GM19239 (cell line): Measurements from ENCODE around the gene ANO6.

ENCODE experiments used
- DNase-seq: peaks from one replicate; pipeline ENCODE4 v3.0.0; 2011; ENCODE audit warnings: low spot score; ENCODE audit not compliant: insufficient read length
- FAIRE-seq: peaks from 2 replicates; lab custom pipeline; 2011; peaks lifted over from hg19 to GRCh38; lab: Jason Lieb, UNC

ANO6 gene

GRCh38 chr12:45334396-45334795, 118.5 kb downstream of the ANO6 start:
- DNase-seq (no peak), FAIRE-seq (no peak)

GRCh38 chr12:45336331-45336730, 120.4 kb downstream of the ANO6 start:
- FAIRE-seq (no peak), DNase-seq (no peak)

GRCh38 chr12:45336762-45337596, 121.1 kb downstream of the ANO6 start:
- DNase-seq, result no peak
- no peak for FAIRE-seq

GRCh38 chr12:45337835-45338234, 121.9 kb downstream of the ANO6 start:
- DNase-seq, result no peak
- FAIRE-seq, result no peak

- no peak for DNase-seq
- FAIRE-seq, result no peak
Observed at GRCh38 chr12:45338272-45338671, 122.4 kb downstream of the ANO6 start.

- FAIRE-seq (no peak), DNase-seq (no peak)
Observed at GRCh38 chr12:45339035-45339434, 123.1 kb downstream of the ANO6 start.

GRCh38 chr12:45342171-45342570, 126.3 kb downstream of the ANO6 start:
- no peak for FAIRE-seq
- no peak for DNase-seq

GRCh38 chr12:45342848-45343247, 127.0 kb downstream of the ANO6 start:
- no peak for DNase-seq
- no peak for FAIRE-seq

GRCh38 chr12:45343269-45344051, 127.6 kb downstream of the ANO6 start:
- DNase-seq, result no peak

GRCh38 chr12:45348311-45348710, 132.4 kb downstream of the ANO6 start:
- DNase-seq (no peak), FAIRE-seq (no peak)

More at GRCh38 chr12:45343269-45344051, 127.6 kb downstream of the ANO6 start:
- no peak for FAIRE-seq

- DNase-seq, result no peak
- FAIRE-seq, result no peak
Observed at GRCh38 chr12:45348986-45349385, 133.1 kb downstream of the ANO6 start.

- no peak for DNase-seq
- FAIRE-seq, result no peak
Observed at GRCh38 chr12:45349916-45350315, 134.0 kb downstream of the ANO6 start.

GRCh38 chr12:45350861-45351260, 135.0 kb downstream of the ANO6 start:
- no peak for DNase-seq
- no peak for FAIRE-seq

GRCh38 chr12:45351921-45352670, 136.2 kb downstream of the ANO6 start:
- no peak for DNase-seq
- FAIRE-seq, result no peak

- DNase-seq, result no peak
- FAIRE-seq, result no peak
Observed at GRCh38 chr12:45353944-45354343, 138.0 kb downstream of the ANO6 start.

GRCh38 chr12:45354399-45354798, 138.5 kb downstream of the ANO6 start:
- DNase-seq (peak; percentile 30), FAIRE-seq (peak; percentile 75)

- FAIRE-seq (no peak), DNase-seq (no peak)
Observed at GRCh38 chr12:45355730-45356129, 139.8 kb downstream of the ANO6 start.

- FAIRE-seq (no peak), DNase-seq (no peak)
Observed at GRCh38 chr12:45356822-45357538, 141.1 kb downstream of the ANO6 start.

- FAIRE-seq (no peak), DNase-seq (no peak)
Observed at GRCh38 chr12:45357539-45358417, 141.9 kb downstream of the ANO6 start.
